Fibroblast of pulmonary artery (primary cell): ENCODE measurements around the gene PAX7.

Source experiments
- DNase-seq: peaks from one replicate; pipeline ENCODE4 v3.0.0-alpha.2; 2010; ENCODE audit warnings: low read depth
- H3K4me3 ChIP-seq: replicated peaks from 2 replicates; pipeline ENCODE4 v1.5.1; 2011; ENCODE audit warnings: low read depth, mild to moderate bottlenecking, control low read depth, low read length, moderate library complexity
- CTCF ChIP-seq: IDR thresholded peaks from 2 replicates; pipeline ENCODE4 v1.5.1; 2011; ENCODE audit warnings: mild to moderate bottlenecking, control low read depth, low read length, inconsistent platforms; ENCODE audit errors: missing control alignments

Gene PAX7

GRCh38 chr1:18619467-18619835, 11.2 kb upstream of the PAX7 start:
- no peak for DNase-seq
- TF ChIP-seq CTCF: no peak
- no peak overlapping the region for H3K4me3 ChIP-seq

- no peak for TF ChIP-seq CTCF
- no peak overlapping the region for H3K4me3 ChIP-seq
- no peak for DNase-seq
Observed at GRCh38 chr1:18628511-18628910, 2.1 kb upstream of the PAX7 start.

GRCh38 chr1:18629659-18630510, 761 bp upstream of the PAX7 start:
- H3K4me3 ChIP-seq: no peak overlapping the region
- no peak for TF ChIP-seq CTCF
- no peak for DNase-seq

GRCh38 chr1:18631496-18632217, 1.0 kb downstream of the PAX7 start:
- no peak for TF ChIP-seq CTCF
- H3K4me3 ChIP-seq: no peak overlapping the region
- no peak for DNase-seq

- no peak overlapping the region for H3K4me3 ChIP-seq
- no peak for TF ChIP-seq CTCF
Observed at GRCh38 chr1:18632218-18632588, 1.6 kb downstream of the PAX7 start.

GRCh38 chr1:18632783-18633421, 2.3 kb downstream of the PAX7 start:
- no peak for TF ChIP-seq CTCF
- H3K4me3 ChIP-seq: no peak overlapping the region
- DNase-seq: no peak

More at GRCh38 chr1:18632218-18632588, 1.6 kb downstream of the PAX7 start:
- DNase-seq: no peak
